Measurements from ENCODE around the gene CYTH1.

Gene CYTH1

GRCh38 chr17:78791840-78792709 is 10.0 kb upstream of the CYTH1 start:
- TF ChIP-seq TAF1 (IDR thresholded peaks at IDR 0.05; ENCODE audit: low read depth) = no peak
- TF ChIP-seq ZBTB7A (IDR thresholded peaks at IDR 0.05; ENCODE audit: low read depth) = no peak

- no peak for TF ChIP-seq NFIC (IDR thresholded peaks at IDR 0.05)
- TF ChIP-seq REST (IDR thresholded peaks at IDR 0.05; ENCODE audit: low read depth) = no peak
- TF ChIP-seq CREB1 (IDR thresholded peaks at IDR 0.05; ENCODE audit: low read depth) = no peak
- no peak for TF ChIP-seq USF1 (IDR thresholded peaks at IDR 0.05)
- no peak for TF ChIP-seq TEAD4 (IDR thresholded peaks at IDR 0.05)
- no peak for TF ChIP-seq RAD21 (IDR thresholded peaks at IDR 0.05; ENCODE audit: low read depth)
- TF ChIP-seq TAF1 (IDR thresholded peaks at IDR 0.05; ENCODE audit: low read depth) = no peak
- TF ChIP-seq TCF12 (IDR thresholded peaks at IDR 0.05; ENCODE audit: low read depth) = no peak
- TF ChIP-seq CEBPB (IDR thresholded peaks at IDR 0.05) = no peak
- no peak for TF ChIP-seq YY1 (IDR thresholded peaks at IDR 0.05; ENCODE audit: low read depth)
- TF ChIP-seq MAX (IDR thresholded peaks at IDR 0.05) = no peak
- TF ChIP-seq EP300 (IDR thresholded peaks at IDR 0.05; ENCODE audit: borderline replicate concordance) = no peak
- no peak for TF ChIP-seq FOXM1 (IDR thresholded peaks at IDR 0.05; ENCODE audit: borderline replicate concordance, low read depth)
Observed at GRCh38 chr17:78790552-78790951, 8.5 kb upstream of the CYTH1 start.

- TF ChIP-seq TCF12 (IDR thresholded peaks at IDR 0.05; ENCODE audit: low read depth) (no peak), USF1 (IDR thresholded peaks at IDR 0.05) (no peak), FOXM1 (IDR thresholded peaks at IDR 0.05; ENCODE audit: borderline replicate concordance, low read depth) (no peak), TEAD4 (IDR thresholded peaks at IDR 0.05) (no peak), MAX (IDR thresholded peaks at IDR 0.05) (no peak), CEBPB (IDR thresholded peaks at IDR 0.05) (no peak), REST (IDR thresholded peaks at IDR 0.05; ENCODE audit: low read depth) (no peak), CREB1 (IDR thresholded peaks at IDR 0.05; ENCODE audit: low read depth) (no peak), NFIC (IDR thresholded peaks at IDR 0.05) (no peak), TAF1 (IDR thresholded peaks at IDR 0.05; ENCODE audit: low read depth) (no peak), RAD21 (IDR thresholded peaks at IDR 0.05; ENCODE audit: low read depth) (no peak)
Observed at GRCh38 chr17:78789663-78790181, 7.6 kb upstream of the CYTH1 start.

GRCh38 chr17:78789149-78789662 is 7.1 kb upstream of the CYTH1 start:
- no peak for TF ChIP-seq YY1 (IDR thresholded peaks at IDR 0.05; ENCODE audit: low read depth)
- TF ChIP-seq ZBTB7A (IDR thresholded peaks at IDR 0.05; ENCODE audit: low read depth) = no peak
- no peak for TF ChIP-seq RAD21 (IDR thresholded peaks at IDR 0.05; ENCODE audit: low read depth)
- TF ChIP-seq REST (IDR thresholded peaks at IDR 0.05; ENCODE audit: low read depth) = no peak
- TF ChIP-seq CEBPB (IDR thresholded peaks at IDR 0.05) = no peak

All from Ishikawa (cell line).